IMR-90 (cell line): ENCODE results near the gene PARP12. TPM values are rescaled to one million over a fixed set of nuclear protein-coding genes. Genes with fewer than 3 reads are reported as not detected.

Experiments used
- ATAC-seq: fragments of 200-7000 bp; cut with Tn5 transposase; 2 replicates; pipeline ENCODE4 v1.9.1; 2020; ENCODE audit warnings: low read depth, mild to moderate bottlenecking, moderate library complexity
- BruUV-seq: library from RNA; stranded (reverse); fragments of 400-500 nt; replicated peaks from 2 replicates; lab custom pipeline; 2021; lab: Mats Ljungman, UMichigan
- CTCF ChIA-PET: fragments of 300-600 bp; formaldehyde crosslinking; extraction: SDS; loops from one replicate; lab custom pipeline; 2021; ENCODE audit warnings: antibody characterized with exemption; lab: Yijun Ruan, JAX
- POLR2A ChIA-PET: fragments of 300-600 bp; sonication (Branson Sonifier 250); formaldehyde crosslinking; loops from one replicate; lab custom pipeline; 2022; ENCODE audit warnings: antibody characterized with exemption; ENCODE audit not compliant: unreplicated experiment; lab: Charles Lee
- DNase-seq: peaks from one replicate; pipeline ENCODE4 v3.0.0; 2013
- H2AFZ ChIP-seq: replicated peaks from 2 replicates; pipeline ENCODE3; 2013; ENCODE audit warnings: low read length, mild to moderate bottlenecking; ENCODE audit not compliant: poor library complexity
- H2AK5ac ChIP-seq: 2 replicates; pipeline ENCODE4 v1.6.1; 2013; ENCODE audit warnings: low read depth, low read length, inconsistent platforms
- H2AK9ac ChIP-seq: replicated peaks from 2 replicates; pipeline ENCODE3; 2013; ENCODE audit warnings: mild to moderate bottlenecking, low read depth, low read length, moderate library complexity; ENCODE audit not compliant: poor library complexity
- H2BK120ac ChIP-seq: 2 replicates; pipeline ENCODE4 v1.6.1; 2013; ENCODE audit warnings: low read depth, low read length, inconsistent platforms
- H2BK15ac ChIP-seq: 3 replicates; pipeline ENCODE4 v1.6.1; 2013; ENCODE audit warnings: low read depth, low read length, inconsistent platforms
- H2BK20ac ChIP-seq: 2 replicates; pipeline ENCODE4 v1.6.1; 2013; ENCODE audit warnings: low read depth, mild to moderate bottlenecking, inconsistent platforms, low read length, moderate library complexity
- H2BK5ac ChIP-seq: 2 replicates; pipeline ENCODE4 v1.6.1; 2013; ENCODE audit warnings: mild to moderate bottlenecking, low read depth, low read length, inconsistent platforms; ENCODE audit not compliant: poor library complexity, severe bottlenecking
- H3K14ac ChIP-seq: replicated peaks from 2 replicates; pipeline ENCODE4 v1.6.1; 2013; ENCODE audit warnings: low read depth, low read length, inconsistent platforms
- H3K18ac ChIP-seq: 2 replicates; pipeline ENCODE4 v1.6.1; 2013; ENCODE audit warnings: low read depth, low read length, control low read depth
- H3K23ac ChIP-seq: 2 replicates; pipeline ENCODE4 v1.6.1; 2013; ENCODE audit warnings: low read depth, low read length, inconsistent platforms
- H3K27ac ChIP-seq: 2 replicates; pipeline ENCODE4 v1.5.1; 2013; ENCODE audit warnings: mild to moderate bottlenecking, control low read depth, low read length; ENCODE audit not compliant: insufficient read depth
- H3K27me3 ChIP-seq: 2 replicates; pipeline ENCODE4 v1.6.1; 2013; ENCODE audit warnings: low read length; ENCODE audit not compliant: control insufficient read depth, insufficient read depth
- H3K36me3 ChIP-seq: 2 replicates; pipeline ENCODE4 v1.6.1; 2013; ENCODE audit warnings: low read length, mixed read lengths; ENCODE audit not compliant: control insufficient read depth, insufficient read depth
- H3K4ac ChIP-seq: 2 replicates; pipeline ENCODE4 v1.6.1; 2013; ENCODE audit warnings: low read depth, low read length, inconsistent platforms
- H3K4me1 ChIP-seq: 2 replicates; pipeline ENCODE4 v1.6.1; 2013; ENCODE audit warnings: low read length, mixed read lengths; ENCODE audit not compliant: control insufficient read depth, insufficient read depth
- H3K4me2 ChIP-seq: 2 replicates; pipeline ENCODE4 v1.6.1; 2013; ENCODE audit warnings: low read depth, mild to moderate bottlenecking, control low read depth, low read length, moderate library complexity
- H3K4me3 ChIP-seq: 2 replicates; pipeline ENCODE4 v1.5.1; 2013; ENCODE audit warnings: low read depth, mild to moderate bottlenecking, control low read depth, low read length, moderate library complexity; ENCODE audit not compliant: insufficient read depth
- H3K56ac ChIP-seq: 2 replicates; pipeline ENCODE4 v1.6.1; 2013; ENCODE audit warnings: low read length, inconsistent platforms; ENCODE audit not compliant: insufficient read depth; ENCODE audit errors: extremely low read depth
- H3K79me1 ChIP-seq, 2 experiments: 2 replicates each; pipeline ENCODE4 v1.6.1; 2013; ENCODE audit warnings: low read length in 2 of 2, inconsistent platforms in 1 of 2, low read depth in 1 of 2
- H3K9ac ChIP-seq: 2 replicates; pipeline ENCODE4 v1.6.1; 2013; ENCODE audit warnings: low read depth, low read length, control low read depth
- H3K9me1 ChIP-seq: 2 replicates; pipeline ENCODE4 v1.6.1; 2013; ENCODE audit warnings: low read length, inconsistent platforms; ENCODE audit not compliant: insufficient read depth
- H3K9me3 ChIP-seq: 2 replicates; pipeline ENCODE4 v1.6.1; 2013; ENCODE audit warnings: low read length; ENCODE audit not compliant: control insufficient read depth, insufficient read depth
- H4K20me1 ChIP-seq: 2 replicates; pipeline ENCODE4 v1.6.1; 2013; ENCODE audit warnings: low read length, inconsistent platforms; ENCODE audit not compliant: insufficient read depth
- H4K5ac ChIP-seq: 2 replicates; pipeline ENCODE4 v1.6.1; 2013; ENCODE audit warnings: mild to moderate bottlenecking, low read depth, low read length, control low read depth
- H4K8ac ChIP-seq, 2 experiments: 2 replicates each; pipeline ENCODE4 v1.6.1; 2013; ENCODE audit warnings: low read depth in 2 of 2, low read length in 2 of 2, control low read depth in 1 of 2, inconsistent platforms in 1 of 2
- H4K91ac ChIP-seq: 2 replicates; pipeline ENCODE4 v1.6.1; 2013; ENCODE audit warnings: low read depth, low read length, inconsistent platforms; ENCODE audit not compliant: insufficient read depth
- BHLHE40 ChIP-seq: fragments of 150-350 bp; IDR thresholded peaks from 2 replicates; pipeline ENCODE4 v1.6.1; 2016; ENCODE audit warnings: mild to moderate bottlenecking, low read depth, low read length
- CEBPB ChIP-seq: IDR thresholded peaks from 2 replicates; pipeline ENCODE4 v1.6.1; 2012; ENCODE audit warnings: low read depth, low read length, improper control_type of control experiment
- CHD1 ChIP-seq: IDR thresholded peaks from 2 replicates; pipeline ENCODE4 v1.6.1; 2012; ENCODE audit warnings: low read depth, low read length, improper control_type of control experiment
- CTCF ChIP-seq: conservative IDR thresholded peaks from 2 replicates; pipeline ENCODE4 v1.5.1; 2012; ENCODE audit warnings: mild to moderate bottlenecking, low read depth, low read length, improper control_type of control experiment
- ELK1 ChIP-seq: fragments of 150-350 bp; IDR thresholded peaks from 2 replicates; pipeline ENCODE4 v1.6.1; 2016; ENCODE audit warnings: low read depth, mild to moderate bottlenecking, low read length, moderate library complexity, borderline replicate concordance
- FOS ChIP-seq: fragments of 150-350 bp; IDR thresholded peaks from 2 replicates; pipeline ENCODE4 v1.6.1; 2016; ENCODE audit warnings: low read depth, low read length
- MAFK ChIP-seq: IDR thresholded peaks from 2 replicates; pipeline ENCODE4 v1.6.1; 2012; ENCODE audit warnings: low read depth, low read length, improper control_type of control experiment
- MAZ ChIP-seq: IDR thresholded peaks from 2 replicates; pipeline ENCODE4 v1.6.1; 2012; ENCODE audit warnings: low read depth, mild to moderate bottlenecking, low read length, improper control_type of control experiment, moderate library complexity, borderline replicate concordance
- MXI1 ChIP-seq: IDR thresholded peaks from 2 replicates; pipeline ENCODE4 v1.6.1; 2012; ENCODE audit warnings: low read depth, mild to moderate bottlenecking, low read length, moderate library complexity, borderline replicate concordance
- NFE2L2 ChIP-seq: fragments of 150-350 bp; IDR thresholded peaks from 2 replicates; pipeline ENCODE4 v1.6.1; 2016; ENCODE audit warnings: low read depth, mild to moderate bottlenecking, low read length
- POLR2A ChIP-seq: IDR thresholded peaks from 2 replicates; pipeline ENCODE4 v1.6.1; 2012; ENCODE audit warnings: mild to moderate bottlenecking, low read depth, low read length
- RAD21 ChIP-seq: IDR thresholded peaks from 2 replicates; pipeline ENCODE4 v1.6.1; 2012; ENCODE audit warnings: low read length, improper control_type of control experiment
- RCOR1 ChIP-seq: IDR thresholded peaks from 2 replicates; pipeline ENCODE4 v1.6.1; 2012; ENCODE audit warnings: mild to moderate bottlenecking, low read length, improper control_type of control experiment; ENCODE audit not compliant: insufficient replicate concordance
- RFX5 ChIP-seq: IDR thresholded peaks from 2 replicates; pipeline ENCODE4 v1.8.0; 2012; ENCODE audit warnings: low read depth, mild to moderate bottlenecking, low read length, moderate library complexity
- SMC3 ChIP-seq: fragments of 150-350 bp; IDR thresholded peaks from 2 replicates; pipeline ENCODE4 v1.6.1; 2016; ENCODE audit warnings: low read depth, mild to moderate bottlenecking, antibody characterized with exemption, low read length, moderate library complexity
- USF2 ChIP-seq: fragments of 150-350 bp; IDR thresholded peaks from 2 replicates; pipeline ENCODE4 v1.6.1; 2017; ENCODE audit warnings: mild to moderate bottlenecking, antibody characterized with exemption, low read length, low read depth
- WGBS, 2 experiments: methylation state at CpG; one replicate each; pipeline versions ENCODE4 v1.1.5 to v1.1.7; 2013; ENCODE audit warnings: missing lambda C conversion rate in 2 of 2; ENCODE audit not compliant: insufficient read length in 1 of 2; ENCODE audit errors: extremely low coverage in 2 of 2; 5-methylcytosine and 5-hydroxymethylcytosine counted together
- dilution Hi-C: fragments of 300-500 bp; cut with HindIII; formaldehyde crosslinking; loops from one replicate; pipeline ENCODE4 v1.14.3; 2018; ENCODE audit warnings: low sequenced_read_pairs; ENCODE audit not compliant: unreplicated experiment
- in situ Hi-C: fragments of 300-500 bp; cut with MboI; formaldehyde crosslinking; loops from 3 replicates; pipeline ENCODE4 v1.14.3; 2019; ENCODE audit warnings: low sequenced_read_pairs, inconsistent platforms, mixed read lengths
- intact Hi-C: fragments of 100-400 bp; cut with micrococcal nuclease; formaldehyde crosslinking; loops from 2 replicates; pipeline ENCODE4 v1.10.0; 2022
- polyA plus RNA-seq, 3 experiments: library from polyadenylated mRNA; depleted of rRNA; stranded (reverse); fragments of >200 nt; gene quantifications; 2 replicates each; pipeline ENCODE4 v1.2.3, GENCODE V29; 2012; ENCODE audit warnings: low replicate concordance in 1 of 3
- total RNA-seq: library from RNA; depleted of rRNA; stranded (reverse); fragments of >200 nt; gene quantifications from 2 replicates; pipeline ENCODE4 v1.2.3, GENCODE V29; 2012

PARP12 gene
- total and polyA plus RNA-seq, 2 of the 4 experiments (the other 2 are of a cell fraction): 7.2 to 11.3 TPM

- Histone ChIP-seq H2BK5ac (no peak overlapping the region), H3K27ac (no peak overlapping the region), H3K9me3 (no peaks in the 10 kb centered on the region), H3K4ac (no peak overlapping the region), H3K9ac (no peak overlapping the region), H2BK15ac (no peak overlapping the region), H3K4me2 (no peak overlapping the region), H3K79me1 (no peaks in the 10 kb centered on the region), H3K23ac (no peak overlapping the region), H2AK9ac (no peak overlapping the region), H3K4me1 (no peaks in the 10 kb centered on the region), H3K14ac (no peak overlapping the region), H3K27me3 (peaks cover 13% of the 10 kb centered on the region), H3K18ac (no peak overlapping the region), H4K8ac (no peak overlapping the region), H2AFZ (no peak overlapping the region), H2BK20ac (no peak overlapping the region), H3K9me1 (no peaks in the 10 kb centered on the region), H4K91ac (no peak overlapping the region), H3K36me3 (no peaks in the 10 kb centered on the region), H4K20me1 (no peaks in the 10 kb centered on the region), H4K5ac (no peak overlapping the region), H2BK120ac (no peak overlapping the region), H3K56ac (no peak overlapping the region), H2AK5ac (no peak overlapping the region), H3K4me3 (no peak overlapping the region)
- POLR2A ChIA-PET: no interaction called here
- no TSS peak for BruUV-seq
- DNase-seq (no peak), ATAC-seq (no peak)
- intact Hi-C loops: no loop called here
- no peak for TF ChIP-seq RFX5
- no peak for TF ChIP-seq CTCF
- TF ChIP-seq FOS: no peak
- TF ChIP-seq CEBPB: no peak
- TF ChIP-seq MXI1: no peak
- no peak for TF ChIP-seq CHD1
- TF ChIP-seq MAZ: no peak
- TF ChIP-seq SMC3: no peak
- TF ChIP-seq ELK1: no peak
- TF ChIP-seq RAD21: no peak
- TF ChIP-seq RCOR1: no peak
- no peak for TF ChIP-seq NFE2L2
- no peak for TF ChIP-seq MAFK
- TF ChIP-seq BHLHE40: no peak
- no peak for TF ChIP-seq USF2
- TF ChIP-seq POLR2A: no peak
- WGBS, 2 experiments: 100% methylated on average over 4 of the region's 9 CpGs; no CpG with 5 or more reads in 1 of the 2 experiments
- dilution Hi-C loops: no loop called here
- in situ Hi-C loops: no loop called here
- CTCF ChIA-PET: no interaction called here
Observed at GRCh38 chr7:140016540-140016939, 46.2 kb downstream of the PARP12 start.
